Measurements from ENCODE around the gene THADA.

- no peak for TF ChIP-seq CTCF (conservative IDR thresholded peaks at IDR 0.05; ENCODE audit: low read length)
- TF ChIP-seq EZH2phosphoT487 (IDR thresholded peaks at IDR 0.05; ENCODE audit: borderline replicate concordance, low read depth, low read length) = no peak
These were observed 152.6 kb downstream of the THADA start for GRCh38 chr2:43443282-43443681.

Data from OCI-LY7 (cell line).